Parathyroid adenoma (tissue), 2 donors: ENCODE data around the gene DNAH8.

Experiments
- H2AFZ ChIP-seq: fragments of 300-600 bp; sonication (generic); one replicate; pipeline ENCODE4 v1.7.0; 2017; ENCODE audit warnings: antibody characterized with exemption, mild to moderate bottlenecking
- H3K27ac ChIP-seq: fragments of 300-600 bp; sonication (generic); one replicate; pipeline ENCODE4 v1.7.0; 2017
- H3K27me3 ChIP-seq: fragments of 300-600 bp; sonication (generic); one replicate; pipeline ENCODE4 v1.7.0; 2017; ENCODE audit warnings: low read length; ENCODE audit not compliant: control insufficient read depth, insufficient read depth
- H3K36me3 ChIP-seq: fragments of 300-600 bp; sonication (generic); one replicate; pipeline ENCODE4 v1.7.0; 2017; ENCODE audit warnings: low read length; ENCODE audit not compliant: control insufficient read depth, insufficient read depth
- H3K4me1 ChIP-seq: fragments of 300-600 bp; sonication (generic); one replicate; pipeline ENCODE4 v1.7.0; 2017; ENCODE audit warnings: control low read depth
- H3K4me2 ChIP-seq: fragments of 300-600 bp; sonication (generic); one replicate; pipeline ENCODE4 v1.7.0; 2017; ENCODE audit warnings: low read length
- H3K4me3 ChIP-seq: fragments of 300-600 bp; sonication (generic); one replicate; pipeline ENCODE4 v1.7.0; 2017; ENCODE audit warnings: low read depth, low read length
- H3K79me2 ChIP-seq: fragments of 300-600 bp; sonication (generic); one replicate; pipeline ENCODE4 v1.7.0; 2017; ENCODE audit warnings: control low read depth
- H3K9ac ChIP-seq: fragments of 300-600 bp; sonication (generic); one replicate; pipeline ENCODE4 v1.7.0; 2017; ENCODE audit warnings: mild to moderate bottlenecking
- H3K9me3 ChIP-seq: fragments of 300-600 bp; sonication (generic); one replicate; pipeline ENCODE4 v1.7.0; 2017; ENCODE audit warnings: low read length; ENCODE audit not compliant: control insufficient read depth
- CTCF ChIP-seq: fragments of 300-600 bp; sonication (generic); IDR thresholded peaks from one replicate; pipeline ENCODE4 v1.7.0; 2017; ENCODE audit warnings: antibody characterized with exemption, mild to moderate bottlenecking
- donor health status: primary hyperparathyroidism.

The DNAH8 gene

GRCh38 chr6:39058471-39059147 lies 343.5 kb downstream of the DNAH8 start:
- TF ChIP-seq CTCF = no peak
- Histone ChIP-seq H3K36me3 (no peaks in the 10 kb centered on the region), H3K27ac (no peak overlapping the region), H3K4me2 (no peak overlapping the region), H2AFZ (no peak overlapping the region), H3K79me2 (no peaks in the 10 kb centered on the region), H3K9me3 (no peaks in the 10 kb centered on the region), H3K4me1 (no peaks in the 10 kb centered on the region), H3K9ac (no peak overlapping the region), H3K27me3 (no peaks in the 10 kb centered on the region), H3K4me3 (no peak overlapping the region)

- Histone ChIP-seq H3K4me2 (no peak overlapping the region), H3K27ac (no peak overlapping the region), H3K9ac (no peak overlapping the region), H3K27me3 (no peaks in the 10 kb centered on the region), H3K4me3 (no peak overlapping the region), H3K79me2 (no peaks in the 10 kb centered on the region), H2AFZ (no peak overlapping the region), H3K4me1 (no peaks in the 10 kb centered on the region), H3K36me3 (no peaks in the 10 kb centered on the region), H3K9me3 (no peaks in the 10 kb centered on the region)
- no peak for TF ChIP-seq CTCF
Observed at GRCh38 chr6:39059496-39060310, 344.6 kb downstream of the DNAH8 start.

GRCh38 chr6:39060467-39061160 lies 345.5 kb downstream of the DNAH8 start:
- TF ChIP-seq CTCF = no peak
- no peaks in the 10 kb centered on the region for H3K27me3 ChIP-seq
- H3K4me1 ChIP-seq = no peaks in the 10 kb centered on the region
- no peaks in the 10 kb centered on the region for H3K9me3 ChIP-seq
- H3K36me3 ChIP-seq = no peaks in the 10 kb centered on the region
- no peak overlapping the region for H2AFZ ChIP-seq
- no peak overlapping the region for H3K4me2 ChIP-seq
- no peaks in the 10 kb centered on the region for H3K79me2 ChIP-seq
- no peak overlapping the region for H3K27ac ChIP-seq
- H3K4me3 ChIP-seq = no peak overlapping the region
- no peak overlapping the region for H3K9ac ChIP-seq

- Histone ChIP-seq H3K27me3 (no peaks in the 10 kb centered on the region), H2AFZ (no peak overlapping the region)
- TF ChIP-seq CTCF = no peak
Observed at GRCh38 chr6:39061182-39061581, 346.1 kb downstream of the DNAH8 start.

More at GRCh38 chr6:39061182-39061581, 346.1 kb downstream of the DNAH8 start:
- H3K9me3 ChIP-seq = no peaks in the 10 kb centered on the region
- no peak overlapping the region for H3K4me3 ChIP-seq
- H3K4me2 ChIP-seq = no peak overlapping the region
- no peaks in the 10 kb centered on the region for H3K36me3 ChIP-seq
- no peak overlapping the region for H3K9ac ChIP-seq
- no peak overlapping the region for H3K27ac ChIP-seq
- no peaks in the 10 kb centered on the region for H3K4me1 ChIP-seq
- no peaks in the 10 kb centered on the region for H3K79me2 ChIP-seq
